Measurements from ENCODE around the gene SST.

DNA sequence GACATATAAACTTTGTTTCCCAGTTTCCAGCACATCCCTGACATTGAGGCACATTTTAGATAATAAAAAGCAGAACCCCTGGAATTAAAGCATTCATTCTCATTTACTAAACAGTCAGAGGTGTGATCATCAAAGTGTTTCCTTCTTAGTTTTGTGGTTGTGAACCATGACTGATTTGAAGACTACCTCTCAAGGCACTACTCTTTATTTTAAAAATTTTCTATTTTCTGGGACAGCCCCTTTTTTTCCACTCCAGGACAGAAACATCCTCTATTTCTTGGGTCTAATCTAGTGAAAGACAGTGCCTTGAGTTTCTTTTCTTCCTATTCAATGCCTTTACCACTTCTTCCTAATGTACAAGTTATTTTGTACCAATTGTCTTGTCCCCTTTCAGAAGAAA is 5.2 kb downstream of the SST start:
- TF ChIP-seq, protein P1, sequence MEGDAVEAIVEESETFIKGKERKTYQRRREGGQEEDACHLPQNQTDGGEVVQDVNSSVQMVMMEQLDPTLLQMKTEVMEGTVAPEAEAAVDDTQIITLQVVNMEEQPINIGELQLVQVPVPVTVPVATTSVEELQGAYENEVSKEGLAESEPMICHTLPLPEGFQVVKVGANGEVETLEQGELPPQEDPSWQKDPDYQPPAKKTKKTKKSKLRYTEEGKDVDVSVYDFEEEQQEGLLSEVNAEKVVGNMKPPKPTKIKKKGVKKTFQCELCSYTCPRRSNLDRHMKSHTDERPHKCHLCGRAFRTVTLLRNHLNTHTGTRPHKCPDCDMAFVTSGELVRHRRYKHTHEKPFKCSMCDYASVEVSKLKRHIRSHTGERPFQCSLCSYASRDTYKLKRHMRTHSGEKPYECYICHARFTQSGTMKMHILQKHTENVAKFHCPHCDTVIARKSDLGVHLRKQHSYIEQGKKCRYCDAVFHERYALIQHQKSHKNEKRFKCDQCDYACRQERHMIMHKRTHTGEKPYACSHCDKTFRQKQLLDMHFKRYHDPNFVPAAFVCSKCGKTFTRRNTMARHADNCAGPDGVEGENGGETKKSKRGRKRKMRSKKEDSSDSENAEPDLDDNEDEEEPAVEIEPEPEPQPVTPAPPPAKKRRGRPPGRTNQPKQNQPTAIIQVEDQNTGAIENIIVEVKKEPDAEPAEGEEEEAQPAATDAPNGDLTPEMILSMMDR (IDR thresholded peaks at IDR 0.05), result no peak
- TF ChIP-seq POLR2A (IDR thresholded peaks at IDR 0.05) (no peak), POLR2AphosphoS5 (IDR thresholded peaks at IDR 0.05) (no peak)

Measured in sigmoid colon (tissue), 4 donors.